HG03045 (cell line): ENCODE data around the gene ZC3H12A.
"Not testable (repeated sequence)": the region's sequence is repeated elsewhere in the genome, so short reads cannot be mapped to it uniquely, and the experiment has no call there.

Experiments used
- ATAC-seq: cut with Tn5 transposase; IDR thresholded peaks from one replicate; pipeline ENCODE4 v1.9.1; 2021; ENCODE audit warnings: mild to moderate bottlenecking, moderate library complexity; ENCODE audit not compliant: unreplicated experiment

ZC3H12A gene

GRCh38 chr1:37498872-37499617 is 24.7 kb downstream of the ZC3H12A start:
- ATAC-seq: no peak

GRCh38 chr1:37501661-37502060 is 27.3 kb downstream of the ZC3H12A start:
- ATAC-seq: no peak

DNA sequence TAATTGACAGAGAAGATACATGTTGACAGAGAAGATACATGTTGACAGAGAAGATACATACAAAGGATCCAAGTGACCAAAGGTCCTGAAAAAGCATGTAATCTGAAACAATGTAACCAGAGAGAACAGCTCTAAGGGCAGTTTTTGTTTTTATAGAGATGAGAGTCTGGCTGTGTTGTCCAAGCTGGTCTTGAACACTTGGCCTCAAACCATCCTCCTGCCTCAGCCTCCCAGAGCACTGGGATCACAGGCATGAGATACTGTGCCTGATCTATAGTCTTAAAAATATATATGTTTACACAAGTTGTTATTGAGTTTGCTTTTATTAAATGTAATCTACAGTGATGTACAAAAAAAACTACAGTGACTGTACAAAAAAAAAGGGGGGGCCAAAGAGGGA is 27.7 kb downstream of the ZC3H12A start:
- no peak for ATAC-seq

GRCh38 chr1:37502791-37503190 is 28.4 kb downstream of the ZC3H12A start:
- ATAC-seq: not testable (repeated sequence)

DNA sequence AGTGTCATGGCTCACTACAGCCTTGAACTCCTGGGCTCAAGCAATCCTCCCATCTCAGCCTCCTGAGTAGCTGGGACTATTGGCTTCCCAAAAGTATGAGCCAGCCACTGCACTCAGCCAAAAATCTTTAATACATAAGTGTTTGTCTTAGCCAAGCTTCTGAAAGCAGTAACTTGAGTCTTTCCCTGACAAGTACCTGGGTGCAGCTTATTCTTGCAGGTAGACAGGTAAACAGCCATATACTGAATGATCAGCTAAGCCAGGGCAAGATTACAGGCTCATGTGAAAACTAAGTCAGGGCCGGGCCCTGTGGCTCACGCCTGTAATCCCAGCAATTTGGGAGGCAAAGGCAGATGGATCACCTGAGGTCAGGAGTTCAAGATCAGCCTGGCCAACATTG is 32.4 kb downstream of the ZC3H12A start:
- ATAC-seq: no peak

GRCh38 chr1:37509181-37509580 is 34.8 kb downstream of the ZC3H12A start:
- no peak for ATAC-seq

GRCh38 chr1:37513795-37514349 is 39.5 kb downstream of the ZC3H12A start:
- ATAC-seq: peak; percentile 24

DNA sequence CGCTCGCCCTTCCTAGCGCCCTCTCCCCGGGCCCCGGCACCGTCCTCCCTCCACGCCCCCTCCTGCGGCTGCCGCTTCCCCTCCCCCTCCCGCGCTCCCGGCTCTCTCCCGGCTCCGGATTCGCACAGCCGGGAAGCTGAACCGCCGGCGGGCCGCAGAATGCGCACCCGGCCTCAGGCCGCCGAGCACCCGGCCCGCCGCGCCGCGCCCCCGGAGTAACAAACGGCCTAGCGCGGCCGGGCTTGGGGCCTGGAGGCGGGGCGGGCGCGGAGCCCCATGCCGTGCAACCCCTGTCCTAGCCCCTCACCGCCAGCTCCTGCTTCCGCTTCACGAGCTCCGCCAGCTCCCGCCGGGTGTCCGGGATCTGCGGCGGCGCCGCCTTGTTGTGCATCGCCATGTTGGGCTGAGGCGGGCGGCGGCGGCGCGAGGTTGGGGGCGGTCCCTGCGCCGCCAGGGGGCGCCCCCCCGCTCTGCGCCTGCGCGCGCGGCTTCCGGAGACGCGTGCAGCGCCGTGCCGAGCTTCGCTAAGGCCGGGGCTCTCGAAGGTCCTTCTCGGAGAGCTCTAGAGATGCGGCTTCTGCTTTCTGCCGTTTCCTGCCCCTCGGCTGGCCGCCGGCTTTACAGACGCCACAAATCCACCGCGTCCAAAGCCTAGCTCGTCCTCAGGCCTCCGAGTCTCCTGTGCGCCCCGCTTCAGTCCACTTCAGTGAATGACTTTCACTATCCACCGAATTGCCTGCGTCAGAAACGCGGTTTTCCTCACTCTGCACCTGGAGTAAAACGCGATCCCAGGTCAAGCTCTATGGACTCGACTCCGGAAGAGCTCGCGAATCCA is 40.2 kb downstream of the ZC3H12A start, which contains the start of gene MEAF6:
TSS of gene MEAF6 (minus strand) at position 417 of the 835 bp plus-strand sequence. CDS start at position 397, 20 bp downstream.
- ATAC-seq: peak; percentile 94

DNA sequence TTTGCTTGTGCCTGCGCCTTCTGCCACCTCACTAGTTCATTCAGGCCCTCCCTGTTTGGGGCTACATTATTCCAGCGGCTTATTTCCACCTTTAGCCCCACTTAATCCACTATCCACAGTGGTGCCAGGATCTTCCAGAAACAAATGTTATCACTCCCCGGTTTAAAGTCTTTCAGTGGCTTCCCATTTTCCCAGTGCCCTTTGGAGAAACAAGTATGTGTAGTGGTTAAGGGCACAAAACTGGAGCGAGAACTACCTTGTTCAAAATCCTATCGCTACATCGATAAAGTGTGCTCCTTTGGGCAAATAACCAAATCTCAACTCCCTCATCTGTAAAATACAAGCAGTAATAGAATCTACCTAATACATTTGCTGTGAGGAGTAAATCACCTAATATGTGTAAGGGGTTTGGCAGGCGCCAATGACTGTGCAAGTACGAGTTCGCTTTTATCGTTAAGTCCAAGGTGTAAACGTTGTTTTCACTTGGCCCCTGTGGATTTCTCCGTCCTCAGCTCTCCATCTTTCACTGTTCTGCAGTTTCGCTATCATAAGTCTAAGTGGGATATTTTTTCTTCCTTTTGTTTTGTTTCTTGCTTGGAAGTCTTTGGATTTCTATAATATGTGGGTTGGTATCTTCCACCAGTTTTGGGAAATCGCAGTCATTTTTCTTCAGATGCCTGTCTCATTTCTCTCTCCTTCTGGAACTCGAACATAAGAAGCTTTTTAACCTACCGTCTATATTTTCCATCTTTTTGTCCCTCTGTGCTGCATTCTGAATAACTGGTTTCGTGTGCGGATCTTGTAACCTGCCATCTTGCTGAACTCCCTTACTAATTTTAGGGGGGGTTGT is 41.0 kb downstream of the ZC3H12A start:
- no peak for ATAC-seq

DNA sequence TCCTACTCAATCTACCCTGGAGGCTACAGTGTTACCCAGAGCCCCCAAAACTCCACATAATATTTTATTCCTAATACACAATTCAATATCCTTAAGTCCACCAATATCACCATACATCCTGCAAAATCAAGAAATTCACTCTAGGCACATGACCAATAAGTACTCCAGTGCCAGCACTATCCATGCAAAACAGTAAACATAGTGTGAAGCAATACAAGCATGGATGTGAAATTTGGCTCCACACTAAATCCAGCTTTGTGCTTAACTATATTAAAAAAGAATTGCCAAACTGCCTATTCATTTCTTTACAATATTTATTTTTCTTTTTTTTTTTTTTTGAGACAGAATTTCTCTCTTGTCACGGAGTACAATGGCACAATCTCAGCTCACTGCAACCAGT is 43.2 kb downstream of the ZC3H12A start:
- ATAC-seq: no peak

GRCh38 chr1:37518241-37518640 is 43.9 kb downstream of the ZC3H12A start:
- not testable (repeated sequence) for ATAC-seq

GRCh38 chr1:37518929-37519328 is 44.5 kb downstream of the ZC3H12A start:
- not testable (repeated sequence) for ATAC-seq

GRCh38 chr1:37519613-37520012 is 45.2 kb downstream of the ZC3H12A start:
- no peak for ATAC-seq

DNA sequence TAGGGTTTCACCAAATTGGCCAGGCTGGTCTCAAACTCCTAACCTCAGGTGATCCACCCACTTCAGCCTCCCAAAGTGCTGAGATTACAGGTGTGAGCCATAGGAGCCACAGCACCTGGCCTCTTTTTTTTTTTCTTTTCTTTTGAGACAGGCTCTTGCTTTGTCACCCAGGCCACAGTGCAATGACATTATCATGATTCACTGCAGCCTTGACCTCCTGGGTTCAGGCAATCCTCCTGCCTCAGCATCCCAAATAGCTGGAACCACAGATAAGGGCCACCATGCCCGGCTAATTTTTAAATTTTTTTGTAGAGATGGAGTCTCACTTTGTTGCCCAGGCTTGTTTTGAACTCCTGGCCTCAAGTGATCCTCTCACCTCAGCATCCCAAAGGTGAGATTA is 55.5 kb downstream of the ZC3H12A start:
- not testable (repeated sequence) for ATAC-seq

GRCh38 chr1:37532418-37533156 is 58.2 kb downstream of the ZC3H12A start:
- ATAC-seq: not testable (repeated sequence)

- ATAC-seq: no peak
These were observed 59.1 kb downstream of the ZC3H12A start for GRCh38 chr1:37533317-37534093.
